Neural progenitor cell (in vitro differentiated cells): Measurements from ENCODE around the gene PRR29.

Experiments used
- CTCF ChIP-seq: fragments of 200-600 bp; sonication (generic); IDR thresholded peaks from 2 replicates; pipeline ENCODE4 v1.5.1; 2017; ENCODE audit warnings: antibody characterized with exemption, mild to moderate bottlenecking
- EZH2 ChIP-seq: fragments of 200-600 bp; sonication (generic); IDR thresholded peaks from 2 replicates; pipeline ENCODE4 v1.6.1; 2017; ENCODE audit warnings: antibody characterized with exemption, mild to moderate bottlenecking, moderate library complexity
- EZH2phosphoT487 ChIP-seq: fragments of 200-600 bp; sonication (generic); IDR thresholded peaks from 2 replicates; pipeline ENCODE4 v1.6.1; 2017; ENCODE audit warnings: antibody characterized with exemption

DNA sequence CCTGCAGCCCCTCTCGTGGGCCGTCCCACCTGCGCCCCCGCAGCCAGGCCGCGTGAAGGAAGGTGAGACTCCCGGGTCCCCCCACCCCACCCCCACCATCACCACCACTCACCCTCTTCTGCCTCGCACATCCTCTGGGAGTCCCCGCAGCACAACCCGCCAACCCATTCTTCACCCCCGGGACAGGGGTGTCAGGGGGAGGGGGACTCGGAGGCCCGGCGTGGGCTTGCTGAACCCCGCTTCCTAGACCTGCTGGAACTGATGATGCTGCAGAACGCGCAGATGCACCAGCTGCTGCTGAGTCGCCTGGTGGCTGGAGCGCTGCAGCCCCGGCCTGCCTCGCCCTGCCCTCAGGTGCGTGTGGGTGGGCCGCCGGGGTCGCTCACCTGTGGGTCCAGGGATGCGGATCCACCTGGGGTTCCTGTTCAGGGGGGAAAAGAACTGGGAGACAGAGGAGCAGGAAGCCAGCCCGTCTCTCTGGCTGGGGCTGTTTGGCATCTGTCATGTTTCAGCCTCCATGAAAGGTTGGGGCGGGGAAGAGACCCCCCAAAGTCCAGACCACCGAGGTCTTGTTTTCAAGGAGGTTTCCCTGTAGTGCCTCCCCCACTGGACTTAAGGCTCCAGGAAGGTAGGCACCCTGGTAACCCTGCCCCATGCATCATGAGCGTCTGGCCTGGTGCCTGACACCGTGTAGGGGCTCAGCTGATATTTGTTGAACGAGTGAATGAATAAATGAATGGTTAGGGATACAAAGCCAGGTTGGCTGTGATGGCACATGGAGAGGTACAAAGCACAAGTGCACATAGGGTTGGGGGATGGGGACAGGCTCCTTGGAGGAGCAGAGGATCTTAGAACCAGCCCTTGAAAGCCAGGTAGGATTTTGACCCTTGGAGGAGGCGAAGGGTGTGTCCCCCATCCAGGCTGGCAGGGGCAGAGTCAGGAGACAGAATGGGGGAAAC lies 849 bp downstream of the PRR29 start:
- no peak for TF ChIP-seq CTCF
- TF ChIP-seq EZH2: no peak
- no peak for TF ChIP-seq EZH2phosphoT487
